ENCODE data around the gene PARD3B.

DNA sequence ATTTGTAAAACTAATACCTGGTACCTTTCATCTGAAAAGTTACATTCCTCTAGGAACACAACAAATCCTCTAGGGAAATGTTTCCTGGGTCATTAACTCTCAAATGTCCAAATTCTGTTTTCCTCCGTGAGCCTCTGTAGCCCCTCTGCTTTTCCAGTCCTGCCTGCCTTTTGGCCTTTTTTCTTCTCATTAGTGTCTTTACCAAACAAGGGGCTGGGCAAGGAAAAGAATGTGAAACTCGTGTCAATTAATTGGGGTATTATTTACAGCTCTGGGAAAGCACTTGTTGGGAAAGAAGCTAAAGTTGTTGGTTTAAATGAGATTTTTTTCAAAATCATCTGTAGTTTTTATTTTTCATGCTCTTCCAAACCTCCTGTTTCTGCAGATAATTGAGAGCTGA is 938.9 kb downstream of the PARD3B start:
- TF ChIP-seq POLR2AphosphoS5 (IDR thresholded peaks at IDR 0.05) = no peak
- TF ChIP-seq EP300 (IDR thresholded peaks at IDR 0.05; ENCODE audit: low read depth) = no peak

All from transverse colon (tissue), 3 donors.